GM23248 (cell line): ENCODE data around the gene CAMK2B.

Source experiments
- EZH2 ChIP-seq: fragments of 200-600 bp; sonication (generic); IDR thresholded peaks from 2 replicates; pipeline ENCODE4 v1.6.1; 2018; ENCODE audit warnings: antibody characterized with exemption, mild to moderate bottlenecking; ENCODE audit not compliant: insufficient read depth, poor library complexity, severe bottlenecking
- EZH2phosphoT487 ChIP-seq: fragments of 200-600 bp; sonication (generic); IDR thresholded peaks from 2 replicates; pipeline ENCODE4 v1.6.1; 2018; ENCODE audit warnings: antibody characterized with exemption, moderate library complexity, mild to moderate bottlenecking, low read depth; ENCODE audit not compliant: insufficient read depth

DNA sequence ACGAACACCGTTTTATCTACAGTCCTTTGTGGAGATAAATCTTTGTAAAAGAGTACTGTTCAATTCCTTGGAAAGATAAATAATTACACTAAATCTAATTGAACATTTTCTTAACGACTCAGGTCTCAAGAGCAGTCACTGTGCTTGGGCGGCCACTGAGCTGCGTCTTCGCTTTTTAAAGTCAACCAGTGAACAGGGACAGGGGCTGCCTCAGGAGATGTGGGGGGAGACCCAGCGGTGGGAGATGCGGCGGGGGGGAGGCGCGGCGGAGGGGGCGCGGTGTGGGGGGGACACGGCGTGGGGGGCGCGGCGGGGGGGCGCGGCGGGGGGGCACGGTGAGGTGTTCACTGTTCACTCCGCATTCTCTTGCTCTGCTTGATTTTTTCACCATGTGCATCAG, 39.8 kb downstream of the CAMK2B start:
- no peak for TF ChIP-seq EZH2
- no peak for TF ChIP-seq EZH2phosphoT487
